Measurements from ENCODE around the gene IL3.
A peak's percentile ranks its signal among the peaks of the same experiment; 100 is the strongest.

Gene IL3

GRCh38 chr5:132026516-132027008, 33.9 kb upstream of the IL3 start:
- no peak for DNase-seq

DNA sequence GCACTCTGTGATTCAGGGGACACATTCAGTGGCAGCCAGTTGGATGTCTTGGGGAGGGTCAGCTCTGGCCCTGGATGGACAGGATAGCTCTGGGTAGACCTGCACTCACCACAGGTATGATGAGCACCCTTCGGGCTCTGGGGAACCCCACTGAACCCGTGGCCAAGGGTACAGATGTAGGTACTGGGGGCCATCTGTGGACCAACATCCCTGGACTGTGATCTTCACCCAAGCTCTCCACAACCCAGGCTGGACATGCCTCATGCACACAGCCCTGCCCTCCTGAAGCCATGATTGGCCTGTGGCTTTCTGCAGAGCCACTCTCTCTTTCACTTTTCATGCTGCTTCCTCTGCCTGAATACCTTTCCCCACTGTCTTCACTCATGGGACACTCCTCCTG, 33.4 kb upstream of the IL3 start:
- DNase-seq: no peak

GRCh38 chr5:132029609-132030330, 30.7 kb upstream of the IL3 start:
- no peak for DNase-seq

DNA sequence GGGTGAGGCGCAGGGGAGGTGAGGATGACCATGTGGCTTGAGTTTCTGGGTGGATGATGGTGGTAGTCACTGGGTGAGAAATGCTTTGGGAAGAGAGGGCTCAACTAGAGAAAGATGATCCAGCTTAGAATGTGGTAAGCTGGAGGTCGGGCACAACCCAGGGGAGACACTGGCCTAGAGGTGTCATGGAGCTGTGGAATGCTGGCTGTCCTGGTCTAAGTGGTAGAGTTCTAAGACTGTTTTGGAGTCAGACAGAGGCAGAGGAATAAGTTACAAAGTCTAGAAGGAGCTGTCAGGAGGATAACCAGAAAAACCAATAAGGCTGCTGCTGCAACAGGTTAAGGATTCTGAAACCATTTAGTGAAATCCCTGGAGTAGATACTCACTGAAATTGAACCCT, 29.8 kb upstream of the IL3 start:
- DNase-seq: no peak

GRCh38 chr5:132032196-132032595, 28.3 kb upstream of the IL3 start:
- no peak for DNase-seq

GRCh38 chr5:132033122-132033521, 27.3 kb upstream of the IL3 start:
- DNase-seq: no peak

GRCh38 chr5:132037353-132037752, 23.1 kb upstream of the IL3 start:
- no peak for DNase-seq

DNA sequence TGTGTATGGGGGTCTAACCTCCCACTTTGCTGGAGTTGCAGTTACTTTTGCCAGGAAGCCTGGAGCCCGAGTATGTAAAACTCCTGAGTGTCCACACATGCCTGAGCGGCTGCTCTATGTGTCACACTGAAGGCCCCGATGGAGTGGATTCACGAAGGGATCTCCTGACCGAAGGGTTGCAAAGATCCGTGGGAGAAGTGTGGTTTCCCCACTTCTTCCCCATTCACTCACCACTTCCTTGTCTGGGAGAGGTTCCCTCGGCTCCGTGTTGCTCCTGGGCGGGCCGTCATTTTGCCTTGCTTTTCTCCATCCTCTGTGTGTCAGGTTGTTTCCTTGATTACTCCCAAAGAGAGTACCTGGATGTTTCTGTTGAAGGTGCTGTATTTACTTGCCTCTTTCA, 16.2 kb upstream of the IL3 start:
- peak in 4 of 14 donors; percentile 7 to 26 (median 23) for DNase-seq

DNA sequence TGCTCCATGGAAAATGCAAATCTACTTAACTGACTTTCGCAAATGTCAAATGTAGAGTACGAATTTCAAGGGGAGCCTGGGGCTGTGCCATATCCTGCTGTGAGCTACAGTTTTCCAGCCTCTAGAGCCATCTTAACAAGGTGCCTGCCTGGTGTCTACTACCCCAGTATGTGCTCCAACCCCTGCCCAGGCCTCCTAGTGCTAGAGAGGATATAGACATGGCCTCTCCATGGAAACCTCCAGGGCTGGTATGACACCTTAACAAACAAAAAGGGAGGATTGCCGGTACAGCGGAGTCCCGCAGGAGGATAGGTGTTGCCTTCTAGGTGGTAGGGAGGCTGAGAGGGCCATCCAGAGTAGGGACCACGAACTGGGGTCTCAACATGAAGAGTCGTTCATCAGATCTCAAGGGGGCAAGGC, 13.6 kb upstream of the IL3 start:
- no peak for DNase-seq

GRCh38 chr5:132049093-132049492, 11.4 kb upstream of the IL3 start:
- DNase-seq: no peak

GRCh38 chr5:132049559-132049958, 10.9 kb upstream of the IL3 start:
- DNase-seq: no peak

- peak in 6 of 14 donors; percentile 10 to 53 (median 30) for DNase-seq
Observed at GRCh38 chr5:132050136-132050535, 10.3 kb upstream of the IL3 start.

GRCh38 chr5:132050661-132051552, 9.5 kb upstream of the IL3 start:
- no peak for DNase-seq

DNA sequence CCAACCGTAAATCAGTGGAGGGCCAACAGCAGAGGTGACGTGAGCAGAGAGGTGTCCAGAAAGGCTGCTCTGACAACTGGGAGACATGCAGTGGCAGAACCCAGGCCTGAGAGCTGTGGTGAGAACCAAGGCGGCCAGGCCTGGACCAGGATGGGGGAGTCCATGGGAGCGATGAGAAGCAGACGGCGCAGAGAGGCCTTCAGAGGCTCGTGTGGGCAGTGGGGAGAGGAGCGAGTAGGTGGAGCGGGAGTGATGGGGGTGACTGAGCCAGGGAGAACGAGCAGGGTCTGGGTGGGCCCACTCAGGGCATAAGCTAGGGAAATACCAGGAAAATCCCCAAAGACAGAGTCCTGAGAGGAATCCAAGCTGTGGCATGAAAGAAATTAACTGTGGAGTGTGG, 7.9 kb upstream of the IL3 start:
- DNase-seq: no peak

GRCh38 chr5:132053483-132053882, 7.0 kb upstream of the IL3 start:
- no peak for DNase-seq

DNA sequence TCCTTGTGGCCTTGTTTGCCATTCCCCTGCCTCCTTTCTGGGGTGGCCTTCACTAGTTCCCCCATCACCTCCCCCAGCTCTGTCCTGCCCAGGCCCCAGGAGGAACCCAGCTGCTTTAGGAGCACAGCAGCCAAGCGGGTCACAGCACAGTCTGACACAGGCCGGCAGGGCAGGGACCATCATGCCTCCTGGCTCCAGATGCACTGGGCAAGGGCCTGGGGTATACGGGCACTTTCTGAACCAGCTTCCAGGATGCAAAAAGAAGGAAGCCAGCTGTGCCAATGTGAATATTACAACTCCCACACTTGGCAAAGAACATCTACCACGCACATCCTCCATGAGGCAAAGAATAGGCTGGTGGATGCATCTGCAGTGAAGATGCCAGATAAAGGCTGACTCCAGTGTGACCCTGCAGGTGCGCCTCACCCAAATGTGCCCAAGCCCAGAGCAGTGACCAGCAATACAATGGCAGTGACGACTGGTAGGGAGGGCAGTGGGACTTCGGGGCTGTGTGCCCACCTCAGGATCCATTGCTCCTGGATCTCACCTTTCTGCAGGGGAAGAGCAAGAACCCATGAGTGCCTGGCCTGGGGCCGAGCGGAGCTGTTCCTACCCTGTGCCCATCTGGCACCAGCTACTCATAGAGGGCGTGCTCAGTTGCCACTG, 6.3 kb upstream of the IL3 start:
- DNase-seq: no peak

DNA sequence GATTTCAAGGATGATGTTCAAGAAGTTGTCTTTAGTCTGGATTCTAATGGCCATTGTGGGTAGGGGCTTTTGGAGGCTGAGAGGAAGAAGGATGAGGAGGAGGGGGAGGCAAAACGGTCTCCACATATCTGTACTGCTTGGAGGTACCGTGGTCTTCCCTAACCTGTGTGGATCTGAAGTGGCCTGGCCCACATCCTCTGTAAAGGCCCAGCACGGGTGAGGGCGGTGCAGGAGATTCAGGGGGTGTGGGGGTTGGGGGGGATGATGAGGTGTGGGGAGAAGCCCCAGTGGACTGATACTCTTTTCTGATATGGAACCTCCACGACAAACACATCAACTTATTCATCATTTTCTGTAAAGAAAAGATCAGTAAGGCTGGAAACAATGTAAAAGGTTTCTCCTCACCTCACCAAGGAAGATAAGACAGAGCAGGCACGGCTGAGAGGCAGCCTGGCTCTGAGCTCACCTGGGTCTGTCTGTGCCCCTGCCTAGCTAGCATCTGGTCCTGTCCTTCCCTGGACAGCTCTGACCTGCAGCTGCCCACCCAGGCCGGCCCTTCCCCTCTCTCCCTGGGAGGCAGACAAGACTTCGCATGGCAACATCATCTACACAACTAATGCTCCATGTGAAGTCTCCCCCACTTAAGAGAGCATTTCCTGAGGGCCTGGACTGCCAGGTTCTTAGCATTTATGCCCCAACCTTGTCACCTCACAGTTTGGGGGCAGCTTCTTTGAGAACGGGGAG, 5.6 kb upstream of the IL3 start:
- DNase-seq: no peak

- DNase-seq: no peak
Observed at GRCh38 chr5:132055441-132055807, 5.0 kb upstream of the IL3 start.

DNA sequence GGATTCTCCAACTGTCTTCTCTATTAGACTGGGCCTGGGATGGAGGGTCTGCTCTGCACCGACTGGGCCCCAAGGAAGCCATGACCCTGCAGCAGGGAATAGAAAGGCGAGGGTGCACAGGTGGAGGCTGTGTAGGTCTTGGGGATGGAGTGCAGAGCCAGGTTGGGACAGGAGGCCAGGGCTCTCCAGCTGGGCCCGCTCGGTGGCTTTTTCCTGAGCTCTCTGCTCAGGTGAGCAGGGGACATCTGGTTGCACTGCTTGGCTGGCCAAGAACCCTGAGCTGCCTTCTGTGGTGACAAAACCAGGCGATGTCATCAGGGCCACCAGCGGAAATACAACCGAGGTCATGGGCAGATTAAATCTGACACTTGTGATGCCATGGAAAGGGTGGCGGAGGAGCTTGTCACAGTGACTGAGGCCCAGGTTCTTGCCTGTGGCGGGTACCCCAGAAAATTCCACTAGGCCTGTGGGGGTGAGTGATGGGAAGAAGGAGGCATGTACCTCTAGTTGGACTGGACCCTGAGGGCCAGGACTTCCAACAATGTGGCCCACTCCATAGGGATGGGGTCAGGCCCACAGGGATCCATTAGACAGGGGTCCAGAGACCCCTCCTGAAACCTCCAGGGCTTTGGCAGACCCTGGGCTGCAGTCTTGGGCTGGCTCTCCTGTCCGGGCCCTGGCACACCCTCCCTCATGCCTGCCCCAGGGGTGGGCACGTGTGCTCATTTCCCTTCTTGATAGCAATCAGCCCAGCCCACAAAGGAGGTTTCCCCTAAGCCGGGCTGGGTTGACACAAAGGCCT, 4.4 kb upstream of the IL3 start:
- DNase-seq: peak in 1 of 14 donors; percentile 64

- no peak for DNase-seq
Observed at GRCh38 chr5:132056610-132057497, 3.6 kb upstream of the IL3 start.
